ENCODE results near the gene PHF2.

DNA sequence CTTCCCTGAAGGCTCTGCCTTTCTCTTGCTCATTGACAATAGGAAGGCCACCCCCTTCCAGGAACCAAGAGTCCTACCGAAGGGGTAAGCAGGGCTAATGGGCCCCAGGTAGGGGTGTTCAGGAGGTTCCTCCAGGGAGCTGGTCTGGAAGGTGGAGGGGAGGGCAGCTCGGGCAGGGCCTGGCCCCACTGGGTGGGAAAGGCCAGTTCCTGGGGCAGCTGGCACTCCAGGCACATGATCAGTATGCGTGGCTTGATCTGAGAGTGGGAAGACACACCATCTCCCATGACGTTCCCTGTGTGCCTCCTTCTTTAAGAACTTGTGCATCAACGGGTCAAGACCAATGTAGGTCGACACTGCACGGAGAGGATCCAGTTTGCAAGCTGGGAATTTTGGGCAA lies 149.8 kb downstream of the PHF2 start:
- TF ChIP-seq, protein P1, sequence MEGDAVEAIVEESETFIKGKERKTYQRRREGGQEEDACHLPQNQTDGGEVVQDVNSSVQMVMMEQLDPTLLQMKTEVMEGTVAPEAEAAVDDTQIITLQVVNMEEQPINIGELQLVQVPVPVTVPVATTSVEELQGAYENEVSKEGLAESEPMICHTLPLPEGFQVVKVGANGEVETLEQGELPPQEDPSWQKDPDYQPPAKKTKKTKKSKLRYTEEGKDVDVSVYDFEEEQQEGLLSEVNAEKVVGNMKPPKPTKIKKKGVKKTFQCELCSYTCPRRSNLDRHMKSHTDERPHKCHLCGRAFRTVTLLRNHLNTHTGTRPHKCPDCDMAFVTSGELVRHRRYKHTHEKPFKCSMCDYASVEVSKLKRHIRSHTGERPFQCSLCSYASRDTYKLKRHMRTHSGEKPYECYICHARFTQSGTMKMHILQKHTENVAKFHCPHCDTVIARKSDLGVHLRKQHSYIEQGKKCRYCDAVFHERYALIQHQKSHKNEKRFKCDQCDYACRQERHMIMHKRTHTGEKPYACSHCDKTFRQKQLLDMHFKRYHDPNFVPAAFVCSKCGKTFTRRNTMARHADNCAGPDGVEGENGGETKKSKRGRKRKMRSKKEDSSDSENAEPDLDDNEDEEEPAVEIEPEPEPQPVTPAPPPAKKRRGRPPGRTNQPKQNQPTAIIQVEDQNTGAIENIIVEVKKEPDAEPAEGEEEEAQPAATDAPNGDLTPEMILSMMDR (conservative IDR thresholded peaks at IDR 0.05; ENCODE audit: low read length) = no peak
- no peak for TF ChIP-seq EZH2phosphoT487 (IDR thresholded peaks at IDR 0.05; ENCODE audit: borderline replicate concordance, low read depth, low read length)
